Fibroblast of villous mesenchyme (primary cell): ENCODE measurements around the gene SCN1A. TPM values are rescaled to one million over a fixed set of nuclear protein-coding genes. Genes with fewer than 3 reads are reported as not detected.

ENCODE experiments used
- DNase-seq: peaks from one replicate; pipeline ENCODE4 v3.0.0-alpha.2; 2010; ENCODE audit warnings: low read depth
- H3K4me3 ChIP-seq: 2 replicates; pipeline ENCODE4 v1.5.1; 2011; ENCODE audit warnings: low read depth, mild to moderate bottlenecking, low read length
- total RNA-seq: library from RNA; depleted of rRNA; stranded (reverse); fragments of >200 nt; gene quantifications from 2 replicates; pipeline ENCODE4 v1.2.3, GENCODE V29; 2012
- TF ChIP-seq, protein P1 (sequence below): IDR thresholded peaks from 2 replicates; pipeline ENCODE4 v1.5.1; 2012; ENCODE audit warnings: low read depth, mild to moderate bottlenecking, low read length; ENCODE audit not compliant: insufficient read depth

SCN1A gene
- total RNA-seq, 1 donor, result not detected

DNA sequence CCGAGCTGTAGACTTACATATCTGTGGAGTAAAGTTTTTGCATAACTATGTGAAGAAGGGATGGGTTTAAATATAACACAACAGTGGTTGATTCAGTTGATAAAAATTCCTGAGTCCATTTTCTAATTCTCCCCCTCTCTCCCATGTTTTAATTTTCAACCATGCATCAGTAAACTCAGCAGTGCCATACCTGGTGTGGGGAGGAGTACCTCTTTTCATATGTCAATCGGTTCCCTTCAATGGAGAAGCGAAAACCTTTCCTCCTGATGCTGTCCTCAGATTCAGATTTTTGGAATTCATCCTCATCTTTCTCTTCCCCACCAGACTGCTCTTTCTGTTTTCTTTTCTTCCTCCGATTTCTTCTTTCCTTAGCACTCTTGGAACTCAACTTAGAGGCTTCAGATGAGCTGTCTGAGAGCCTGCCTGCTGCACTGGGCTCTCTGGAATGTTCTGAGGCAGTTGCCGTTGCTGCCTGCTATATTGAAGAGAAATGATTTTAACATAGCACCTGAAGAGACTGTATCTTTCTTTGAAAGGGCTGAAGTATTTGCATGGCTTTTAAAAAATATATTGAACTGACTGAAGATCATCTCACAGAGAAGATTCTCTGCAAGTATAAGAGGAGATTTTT is 82.9 kb downstream of the SCN1A start:
- TF ChIP-seq, protein P1, sequence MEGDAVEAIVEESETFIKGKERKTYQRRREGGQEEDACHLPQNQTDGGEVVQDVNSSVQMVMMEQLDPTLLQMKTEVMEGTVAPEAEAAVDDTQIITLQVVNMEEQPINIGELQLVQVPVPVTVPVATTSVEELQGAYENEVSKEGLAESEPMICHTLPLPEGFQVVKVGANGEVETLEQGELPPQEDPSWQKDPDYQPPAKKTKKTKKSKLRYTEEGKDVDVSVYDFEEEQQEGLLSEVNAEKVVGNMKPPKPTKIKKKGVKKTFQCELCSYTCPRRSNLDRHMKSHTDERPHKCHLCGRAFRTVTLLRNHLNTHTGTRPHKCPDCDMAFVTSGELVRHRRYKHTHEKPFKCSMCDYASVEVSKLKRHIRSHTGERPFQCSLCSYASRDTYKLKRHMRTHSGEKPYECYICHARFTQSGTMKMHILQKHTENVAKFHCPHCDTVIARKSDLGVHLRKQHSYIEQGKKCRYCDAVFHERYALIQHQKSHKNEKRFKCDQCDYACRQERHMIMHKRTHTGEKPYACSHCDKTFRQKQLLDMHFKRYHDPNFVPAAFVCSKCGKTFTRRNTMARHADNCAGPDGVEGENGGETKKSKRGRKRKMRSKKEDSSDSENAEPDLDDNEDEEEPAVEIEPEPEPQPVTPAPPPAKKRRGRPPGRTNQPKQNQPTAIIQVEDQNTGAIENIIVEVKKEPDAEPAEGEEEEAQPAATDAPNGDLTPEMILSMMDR, result no peak
- DNase-seq, result no peak
- no peak overlapping the region for H3K4me3 ChIP-seq

DNA sequence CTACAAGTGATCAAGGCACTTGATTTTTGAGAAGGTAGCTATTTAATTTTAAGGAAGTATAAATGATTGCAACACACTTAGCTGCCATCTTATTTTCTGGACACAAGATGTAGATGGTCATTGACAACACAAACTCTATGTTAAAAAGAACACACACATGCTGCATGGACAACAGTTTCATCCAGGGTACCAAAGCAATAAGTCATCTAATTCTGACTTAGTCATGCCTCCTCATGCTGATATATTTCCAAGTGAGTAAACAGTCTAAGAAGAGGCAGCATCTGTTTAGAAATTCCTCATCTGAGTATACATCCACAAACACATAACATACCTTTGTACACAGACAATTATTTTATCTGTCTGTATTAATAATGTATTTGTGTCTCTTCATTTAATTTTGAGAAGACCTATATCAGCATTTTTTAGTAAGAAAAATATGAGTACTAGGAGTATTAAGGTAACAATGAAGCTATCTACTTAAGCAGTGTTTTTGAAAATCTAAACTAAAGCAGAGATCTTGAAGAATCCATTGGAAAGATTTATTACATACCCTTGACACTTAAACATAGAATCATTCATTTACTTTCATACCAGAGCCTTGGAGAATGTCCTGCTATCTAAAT is 84.9 kb downstream of the SCN1A start:
- no peak overlapping the region for H3K4me3 ChIP-seq
- no peak for DNase-seq
- TF ChIP-seq, protein P1, result no peak

DNA sequence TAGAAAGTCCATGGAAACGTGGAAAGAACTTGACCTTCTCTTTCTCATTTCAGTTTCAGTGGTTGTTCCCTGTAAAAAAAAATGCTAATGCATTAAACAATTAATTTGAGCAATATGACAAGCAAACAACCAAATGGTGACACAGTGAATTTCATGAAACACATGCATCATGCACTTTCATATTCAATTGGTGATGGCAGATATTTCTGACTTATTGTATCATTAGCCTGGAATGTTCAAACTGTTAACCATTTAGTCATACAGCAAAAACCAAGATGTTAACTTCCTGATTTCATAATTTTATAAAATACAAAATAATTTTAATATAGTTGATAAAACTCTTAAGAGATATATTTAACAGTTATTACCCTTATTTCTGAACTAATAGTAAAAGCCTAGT is 85.5 kb downstream of the SCN1A start:
- no peak for DNase-seq
- TF ChIP-seq, protein P1, result no peak
- H3K4me3 ChIP-seq, result no peak overlapping the region

DNA sequence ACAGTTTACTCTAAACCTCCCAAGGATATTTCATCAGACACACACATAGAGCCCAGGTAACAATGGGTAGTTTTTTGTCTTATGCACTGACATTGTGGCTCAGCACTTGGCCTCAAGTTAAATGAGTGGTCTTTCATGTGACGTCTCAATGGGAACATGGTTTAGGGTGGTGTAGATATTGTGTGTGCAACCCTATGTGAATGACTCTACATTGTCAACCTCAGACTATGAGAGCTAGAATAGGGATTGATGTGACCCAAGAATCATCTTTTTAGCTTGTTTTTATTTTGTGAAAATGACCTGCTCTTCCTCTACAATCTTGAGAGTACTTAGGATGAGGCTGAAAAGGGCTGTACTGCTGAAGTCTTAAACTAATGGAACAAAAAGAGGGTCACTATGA is 86.2 kb downstream of the SCN1A start:
- DNase-seq, result no peak
- no peak overlapping the region for H3K4me3 ChIP-seq
- TF ChIP-seq, protein P1, result no peak

DNA sequence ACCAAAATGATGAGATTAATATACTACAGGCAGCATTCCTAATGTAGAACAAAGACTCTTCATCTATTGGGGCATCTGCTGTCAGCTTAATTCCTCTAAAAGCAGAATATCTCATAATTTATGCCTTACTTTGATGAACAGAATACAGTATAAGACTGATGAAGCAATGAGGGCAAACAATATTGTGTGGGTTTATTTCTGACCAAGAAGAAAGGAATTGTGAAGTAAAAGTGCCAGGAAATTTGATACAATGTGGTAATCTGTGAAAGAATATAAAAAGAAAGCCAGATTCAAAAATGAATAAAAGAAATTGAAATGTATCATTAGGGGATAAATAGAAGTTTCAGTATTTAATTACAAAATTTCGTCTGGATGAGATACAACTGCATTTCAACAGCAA is 95.5 kb downstream of the SCN1A start:
- TF ChIP-seq, protein P1, result no peak
- no peak for DNase-seq
- no peak overlapping the region for H3K4me3 ChIP-seq

DNA sequence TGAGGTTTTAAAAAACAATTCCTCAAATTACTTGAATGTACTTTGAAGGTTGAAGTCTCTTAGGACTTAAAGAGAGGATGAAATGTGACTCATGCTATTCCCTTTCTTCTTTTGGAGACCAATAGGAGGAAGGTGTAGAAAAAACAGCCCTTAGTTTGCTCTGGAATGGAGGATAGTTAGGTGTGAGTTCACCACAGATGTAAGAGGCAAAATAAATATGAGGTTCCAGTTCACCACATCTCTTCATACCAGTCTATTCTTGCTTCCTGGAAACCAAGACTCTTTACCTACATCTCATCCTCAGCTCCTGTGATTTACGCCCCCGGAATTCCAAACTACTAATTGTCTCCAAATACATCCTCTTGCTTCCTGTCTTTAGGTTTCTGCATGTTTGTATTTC is 96.8 kb downstream of the SCN1A start:
- no peak for DNase-seq
- TF ChIP-seq, protein P1, result no peak
- no peak overlapping the region for H3K4me3 ChIP-seq

DNA sequence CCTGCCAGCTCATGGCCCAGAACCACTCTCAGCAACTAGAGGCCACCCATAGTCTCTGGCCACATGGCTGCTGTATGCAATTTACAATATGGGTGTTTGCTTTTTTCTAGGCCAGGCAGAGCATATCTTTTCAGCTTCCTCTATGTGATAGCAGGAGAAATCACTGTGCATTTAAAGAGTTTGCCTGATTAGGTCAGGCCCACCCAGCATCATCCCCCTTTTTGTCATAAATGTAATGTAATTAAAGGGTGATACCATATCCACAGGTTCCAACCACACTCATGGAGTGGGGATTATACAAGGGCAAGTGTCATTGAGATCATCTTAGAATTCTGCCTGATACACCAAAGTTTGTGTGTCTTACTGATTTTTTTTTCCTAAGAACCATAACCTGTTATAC is 102.5 kb downstream of the SCN1A start:
- H3K4me3 ChIP-seq, result no peak overlapping the region
- TF ChIP-seq, protein P1, result no peak
- DNase-seq, result no peak
